IPS-15b (cell line): ENCODE results near the gene SRRM4.

ENCODE experiments used
- H3K27me3 ChIP-seq: one replicate; pipeline ENCODE4 v1.6.1; 2013; ENCODE audit warnings: low read length; ENCODE audit not compliant: control insufficient read depth, insufficient read depth
- H3K36me3 ChIP-seq: one replicate; pipeline ENCODE4 v1.6.1; 2013; ENCODE audit warnings: low read length; ENCODE audit not compliant: control insufficient read depth, insufficient read depth
- H3K4me1 ChIP-seq: one replicate; pipeline ENCODE4 v1.6.1; 2013; ENCODE audit warnings: mild to moderate bottlenecking, low read length; ENCODE audit not compliant: control insufficient read depth, insufficient read depth
- H3K4me3 ChIP-seq: one replicate; pipeline ENCODE4 v1.5.1; 2013; ENCODE audit warnings: low read depth, low read length
- H3K9ac ChIP-seq: one replicate; pipeline ENCODE4 v1.6.1; 2013; ENCODE audit warnings: low read depth, mild to moderate bottlenecking, low read length
- H3K9me3 ChIP-seq: one replicate; pipeline ENCODE4 v1.6.1; 2013; ENCODE audit warnings: mild to moderate bottlenecking, low read length; ENCODE audit not compliant: control insufficient read depth, insufficient read depth

The SRRM4 gene

GRCh38 chr12:119075918-119076317 is 94.6 kb downstream of the SRRM4 start:
- Histone ChIP-seq H3K4me3 (no peak overlapping the region), H3K36me3 (no peaks in the 10 kb centered on the region), H3K4me1 (no peaks in the 10 kb centered on the region), H3K9me3 (no peaks in the 10 kb centered on the region), H3K27me3 (peaks cover 16% of the 10 kb centered on the region), H3K9ac (no peak overlapping the region)

GRCh38 chr12:119079530-119079929 is 98.2 kb downstream of the SRRM4 start:
- no peak overlapping the region for H3K4me3 ChIP-seq
- peaks cover 5% of the 10 kb centered on the region for H3K4me1 ChIP-seq
- H3K9ac ChIP-seq = no peak overlapping the region
- H3K9me3 ChIP-seq = no peaks in the 10 kb centered on the region
- H3K27me3 ChIP-seq = no peaks in the 10 kb centered on the region
- no peaks in the 10 kb centered on the region for H3K36me3 ChIP-seq

- H3K27me3 ChIP-seq = no peaks in the 10 kb centered on the region
- peaks cover 5% of the 10 kb centered on the region for H3K4me1 ChIP-seq
- no peaks in the 10 kb centered on the region for H3K9me3 ChIP-seq
- H3K4me3 ChIP-seq = no peak overlapping the region
- H3K36me3 ChIP-seq = no peaks in the 10 kb centered on the region
- no peak overlapping the region for H3K9ac ChIP-seq
Observed at GRCh38 chr12:119082016-119082415, 100.7 kb downstream of the SRRM4 start.

GRCh38 chr12:119082496-119082895 is 101.2 kb downstream of the SRRM4 start:
- Histone ChIP-seq H3K27me3 (no peaks in the 10 kb centered on the region), H3K9ac (no peak overlapping the region), H3K4me1 (peaks cover 5% of the 10 kb centered on the region), H3K9me3 (no peaks in the 10 kb centered on the region), H3K36me3 (no peaks in the 10 kb centered on the region), H3K4me3 (no peak overlapping the region)

GRCh38 chr12:119088685-119089379 is 107.5 kb downstream of the SRRM4 start:
- peaks cover 1% of the 10 kb centered on the region for H3K27me3 ChIP-seq
- peaks cover 9% of the 10 kb centered on the region for H3K4me1 ChIP-seq
- no peak overlapping the region for H3K9ac ChIP-seq
- H3K4me3 ChIP-seq = peak overlapping the region; percentile 6
- H3K9me3 ChIP-seq = no peaks in the 10 kb centered on the region
- H3K36me3 ChIP-seq = no peaks in the 10 kb centered on the region

- no peaks in the 10 kb centered on the region for H3K9me3 ChIP-seq
- H3K27me3 ChIP-seq = peaks cover 2% of the 10 kb centered on the region
- no peak overlapping the region for H3K4me3 ChIP-seq
- peaks cover 12% of the 10 kb centered on the region for H3K4me1 ChIP-seq
- no peaks in the 10 kb centered on the region for H3K36me3 ChIP-seq
- no peak overlapping the region for H3K9ac ChIP-seq
Observed at GRCh38 chr12:119089380-119090013, 108.2 kb downstream of the SRRM4 start.

GRCh38 chr12:119090276-119090675 is 108.9 kb downstream of the SRRM4 start:
- Histone ChIP-seq H3K4me3 (no peak overlapping the region), H3K27me3 (peaks cover 5% of the 10 kb centered on the region), H3K4me1 (peaks cover 12% of the 10 kb centered on the region), H3K36me3 (no peaks in the 10 kb centered on the region), H3K9me3 (no peaks in the 10 kb centered on the region), H3K9ac (no peak overlapping the region)

- Histone ChIP-seq H3K36me3 (no peaks in the 10 kb centered on the region), H3K9ac (no peak overlapping the region), H3K4me3 (no peak overlapping the region), H3K9me3 (no peaks in the 10 kb centered on the region), H3K27me3 (peaks cover 5% of the 10 kb centered on the region), H3K4me1 (peaks cover 12% of the 10 kb centered on the region)
Observed at GRCh38 chr12:119090865-119091264, 109.5 kb downstream of the SRRM4 start.

GRCh38 chr12:119096429-119097202 is 115.3 kb downstream of the SRRM4 start:
- Histone ChIP-seq H3K9me3 (no peaks in the 10 kb centered on the region), H3K4me3 (no peak overlapping the region), H3K36me3 (no peaks in the 10 kb centered on the region), H3K4me1 (peaks cover 3% of the 10 kb centered on the region), H3K27me3 (peaks cover 5% of the 10 kb centered on the region), H3K9ac (no peak overlapping the region)

- no peak overlapping the region for H3K9ac ChIP-seq
- no peaks in the 10 kb centered on the region for H3K27me3 ChIP-seq
- no peaks in the 10 kb centered on the region for H3K4me1 ChIP-seq
- H3K4me3 ChIP-seq = no peak overlapping the region
- no peaks in the 10 kb centered on the region for H3K9me3 ChIP-seq
- no peaks in the 10 kb centered on the region for H3K36me3 ChIP-seq
Observed at GRCh38 chr12:119100933-119101332, 119.6 kb downstream of the SRRM4 start.

- Histone ChIP-seq H3K4me3 (no peak overlapping the region), H3K9ac (no peak overlapping the region), H3K36me3 (no peaks in the 10 kb centered on the region), H3K27me3 (no peaks in the 10 kb centered on the region), H3K9me3 (no peaks in the 10 kb centered on the region), H3K4me1 (no peaks in the 10 kb centered on the region)
Observed at GRCh38 chr12:119102274-119102673, 120.9 kb downstream of the SRRM4 start.

GRCh38 chr12:119102714-119103113 is 121.4 kb downstream of the SRRM4 start:
- no peaks in the 10 kb centered on the region for H3K27me3 ChIP-seq
- H3K9ac ChIP-seq = no peak overlapping the region
- no peaks in the 10 kb centered on the region for H3K4me1 ChIP-seq
- H3K4me3 ChIP-seq = no peak overlapping the region
- H3K9me3 ChIP-seq = no peaks in the 10 kb centered on the region
- no peaks in the 10 kb centered on the region for H3K36me3 ChIP-seq
